Glutamatergic neuron (in vitro differentiated cells): ENCODE measurements around the gene KNOP1. TPM values are rescaled to one million over a fixed set of nuclear protein-coding genes. Genes with fewer than 3 reads are reported as not detected.

ENCODE experiments used
- DNase-seq: peaks from one replicate; pipeline ENCODE4 v3.0.0; 2022
- H3K27ac Mint-ChIP-seq: one replicate; pipeline ENCODE4 v1.8.0; 2020; ENCODE audit warnings: mild to moderate bottlenecking, mixed read lengths, inconsistent platforms; ENCODE audit not compliant: unreplicated experiment
- H3K27me3 Mint-ChIP-seq: one replicate; pipeline ENCODE4 v1.8.0; 2020; ENCODE audit warnings: mild to moderate bottlenecking, moderate library complexity, mixed read lengths, inconsistent platforms; ENCODE audit not compliant: unreplicated experiment
- H3K36me3 Mint-ChIP-seq: one replicate; pipeline ENCODE4 v1.8.0; 2020; ENCODE audit warnings: mild to moderate bottlenecking, mixed read lengths, inconsistent platforms; ENCODE audit not compliant: unreplicated experiment
- H3K4me1 Mint-ChIP-seq: one replicate; pipeline ENCODE4 v1.8.0; 2020; ENCODE audit warnings: mild to moderate bottlenecking, low read depth, mixed read lengths, inconsistent platforms; ENCODE audit not compliant: unreplicated experiment
- H3K4me3 Mint-ChIP-seq: one replicate; pipeline ENCODE4 v1.8.0; 2020; ENCODE audit warnings: mild to moderate bottlenecking, mixed read lengths, inconsistent platforms; ENCODE audit not compliant: unreplicated experiment
- H3K9me3 Mint-ChIP-seq: one replicate; pipeline ENCODE4 v1.8.0; 2020; ENCODE audit warnings: mild to moderate bottlenecking, moderate library complexity, mixed read lengths, inconsistent platforms; ENCODE audit not compliant: unreplicated experiment
- CTCF ChIP-seq: fragments of 200-600 bp; sonication (generic); IDR thresholded peaks from one replicate; pipeline ENCODE4 v1.5.0; 2021; ENCODE audit not compliant: partially characterized antibody, unreplicated experiment
- total RNA-seq: library from RNA; stranded (reverse); fragmentation: NEBNext Ultra II Directional; extraction: Animal tissue kit (Norgen Biotek cat#: 25700); gene quantifications from one replicate; pipeline ENCODE4 v1.2.1, GENCODE V29; 2021; ENCODE audit not compliant: unreplicated experiment

Gene KNOP1
- total RNA-seq, 1 donor from 2014 or later, result 25.6 TPM

GRCh38 chr16:19707569-19708295, 10.3 kb downstream of the KNOP1 start:
- TF ChIP-seq CTCF, result no peak
- Mint-ChIP-seq H3K27ac (no peak overlapping the region), H3K27me3 (peaks cover 5% of the 10 kb centered on the region), H3K4me3 (no peak overlapping the region), H3K36me3 (peaks cover 5% of the 10 kb centered on the region), H3K4me1 (peaks cover 5% of the 10 kb centered on the region), H3K9me3 (peaks cover 6% of the 10 kb centered on the region)
- DNase-seq, result no peak

GRCh38 chr16:19706846-19707245, 11.2 kb downstream of the KNOP1 start:
- TF ChIP-seq CTCF, result no peak
- H3K36me3 Mint-ChIP-seq, result peaks cover 5% of the 10 kb centered on the region

GRCh38 chr16:19705843-19706242, 12.2 kb downstream of the KNOP1 start:
- no peak overlapping the region for H3K4me3 Mint-ChIP-seq
- TF ChIP-seq CTCF, result no peak

More at GRCh38 chr16:19706846-19707245, 11.2 kb downstream of the KNOP1 start:
- Mint-ChIP-seq H3K9me3 (peaks cover 6% of the 10 kb centered on the region), H3K4me1 (peaks cover 5% of the 10 kb centered on the region), H3K27me3 (peaks cover 5% of the 10 kb centered on the region), H3K27ac (no peak overlapping the region), H3K4me3 (no peak overlapping the region)
- DNase-seq, result no peak

GRCh38 chr16:19705146-19705501, 12.9 kb downstream of the KNOP1 start:
- TF ChIP-seq CTCF, result no peak
- Mint-ChIP-seq H3K27me3 (no peaks in the 10 kb centered on the region), H3K4me3 (no peak overlapping the region), H3K36me3 (peaks cover 7% of the 10 kb centered on the region), H3K27ac (no peak overlapping the region), H3K9me3 (peaks cover 4% of the 10 kb centered on the region), H3K4me1 (peaks cover 5% of the 10 kb centered on the region)
- DNase-seq, result no peak

More at GRCh38 chr16:19705843-19706242, 12.2 kb downstream of the KNOP1 start:
- Mint-ChIP-seq H3K27ac (no peak overlapping the region), H3K27me3 (no peaks in the 10 kb centered on the region), H3K36me3 (peaks cover 5% of the 10 kb centered on the region), H3K9me3 (peaks cover 4% of the 10 kb centered on the region), H3K4me1 (peaks cover 5% of the 10 kb centered on the region)
- DNase-seq, result no peak

- DNase-seq, result no peak
- Mint-ChIP-seq H3K9me3 (no peaks in the 10 kb centered on the region), H3K36me3 (peaks cover 10% of the 10 kb centered on the region), H3K27ac (no peak overlapping the region), H3K4me3 (no peak overlapping the region), H3K4me1 (peaks cover under 1% of the 10 kb centered on the region), H3K27me3 (no peaks in the 10 kb centered on the region)
- TF ChIP-seq CTCF, result no peak
Observed at GRCh38 chr16:19704321-19705145, 13.5 kb downstream of the KNOP1 start.
